ENCODE results near the gene CLTA. TPM values are rescaled to one million over a fixed set of nuclear protein-coding genes. Genes with fewer than 3 reads are reported as not detected.

CLTA gene
- total and polyA plus RNA-seq, 2 of the 8 experiments (the other 6 are each of a cell fraction or from before 2014, with no cell fraction given), result 137 to 236 TPM

GRCh38 chr9:36213989-36214388, 23.3 kb downstream of the CLTA start (continued):
- no peak for TF ChIP-seq SRF (IDR thresholded peaks at IDR 0.05; ENCODE audit: low read depth, low read length)

GRCh38 chr9:36214571-36214970, 23.9 kb downstream of the CLTA start:
- peaks cover 11 to 62% (median 35%) of the 10 kb centered on the region in 4 experiments for H3K36me3 ChIP-seq (ENCODE audit: control insufficient read depth in 2 of 4, insufficient read depth in 4 of 4, low read length in 3 of 4)
- H3K79me2 ChIP-seq (ENCODE audit: control insufficient read depth in 1 of 2, insufficient read depth in 2 of 2, low read length in 2 of 2), result peaks cover 0 to 23% of the 10 kb centered on the region in 2 experiments; a peak in 2 of 4 replicates

More at GRCh38 chr9:36214571-36214970, 23.9 kb downstream of the CLTA start:
- Histone ChIP-seq H2BK20ac (ENCODE audit: low read length) (no peak overlapping the region), H3K23ac (ENCODE audit: insufficient read length) (no peak overlapping the region), H3K4me1 (replicated peaks in 1 of 4; ENCODE audit: control insufficient read depth in 3 of 4, insufficient read depth in 4 of 4, low read length in 3 of 4) (no peaks in the 10 kb centered on the region), H3K23me2 (ENCODE audit: low read depth, low read length) (no peaks in the 10 kb centered on the region), H3K4me3 (ENCODE audit: extremely low read depth in 1 of 4, insufficient read depth in 2 of 4, low read depth in 3 of 4, low read length in 4 of 4) (no peak overlapping the region), H2AFZ (ENCODE audit: low read length) (no peak overlapping the region), H3K18ac (ENCODE audit: extremely low read depth, low read length) (no peak overlapping the region), H4K5ac (ENCODE audit: insufficient read length, low read depth, low read length) (no peak overlapping the region), H3K9me3 (ENCODE audit: insufficient read depth in 2 of 2, low read depth in 1 of 2, low read length in 1 of 2) (no peaks in the 10 kb centered on the region), H3K27me3 (replicated peaks in 1 of 4; ENCODE audit: control insufficient read depth in 3 of 4, extremely low read depth in 1 of 4, insufficient read depth in 3 of 4, low read length in 3 of 4) (no peaks in the 10 kb centered on the region), H4K20me1 (replicated peaks in 1 of 2; ENCODE audit: control insufficient read depth in 1 of 2, insufficient read depth in 2 of 2, low read length in 2 of 2) (peaks cover 8 to 25% of the 10 kb centered on the region in 2 experiments), H4K91ac (replicated peaks; ENCODE audit: insufficient read length, low read length) (no peak overlapping the region), H4K8ac (ENCODE audit: extremely low read depth, insufficient read depth, low read length) (no peak overlapping the region), H2BK15ac (ENCODE audit: low read length) (no peak overlapping the region), H3K14ac (ENCODE audit: insufficient read length) (no peak overlapping the region), H3K79me1 (ENCODE audit: low read depth, low read length) (peaks cover 13% of the 10 kb centered on the region), H2BK12ac (ENCODE audit: low read depth, low read length) (no peak overlapping the region), H2BK120ac (replicated peaks; ENCODE audit: low read depth, low read length) (no peak overlapping the region), H2BK5ac (ENCODE audit: low read depth, low read length) (no peak overlapping the region), H3K4me2 (ENCODE audit: insufficient read depth in 1 of 2, low read depth in 2 of 2, low read length in 2 of 2) (no peak overlapping the region), H3K9ac (replicated peaks in 1 of 4; ENCODE audit: extremely low read depth in 1 of 4, low read depth in 3 of 4, low read length in 3 of 4) (no peak overlapping the region), H3K27ac (ENCODE audit: low read depth, low read length) (no peak overlapping the region), H3K56ac (replicated peaks; ENCODE audit: insufficient read length, low read depth, low read length) (no peak overlapping the region), H3K4ac (replicated peaks; ENCODE audit: insufficient read length, low read depth, low read length) (no peak overlapping the region), H2AK5ac (ENCODE audit: low read depth, low read length) (no peak overlapping the region)
- FAIRE-seq (no peak), DNase-seq (ENCODE audit: low read depth in 1 of 2, low spot score in 2 of 2) (no peak)
- POLR2A ChIA-PET (ENCODE audit: partially characterized antibody), result interaction anchor here (0.6 to 1.4 kb wide), 2 partner anchors 10 to 1065 kb away, joined by 3 to 5 read pairs; no protein-coding TSS in a partner anchor
- TF ChIP-seq TBP (IDR thresholded peaks at IDR 0.05; ENCODE audit: low read depth, low read length) (no peak), TEAD4 (IDR thresholded peaks at IDR 0.05; ENCODE audit: low read depth, low read length) (no peak), BACH1 (IDR thresholded peaks at IDR 0.05; ENCODE audit: low read length) (no peak), EP300 (IDR thresholded peaks at IDR 0.05; ENCODE audit: borderline replicate concordance in 1 of 2, low read depth in 2 of 2, low read length in 2 of 2) (no peak)
- CTCF ChIA-PET (ENCODE audit: partially characterized antibody), result interaction anchor here (1.0 to 2.6 kb wide), 2 partner anchors 9 to 114 kb away, joined by 4 to 8 read pairs; no protein-coding TSS in a partner anchor

All from H1 (cell line).